HepG2 (cell line): ENCODE measurements around the gene SLC34A3. TPM values are rescaled to one million over a fixed set of nuclear protein-coding genes. Genes with fewer than 3 reads are reported as not detected.

Experiments used
- ARHGAP35 ChIP-seq: sonication (generic); formaldehyde crosslinking; IDR thresholded peaks from 2 replicates; pipeline ENCODE4 v1.9.0; 2022; ENCODE audit warnings: mild to moderate bottlenecking, inconsistent platforms, moderate library complexity, missing genetic modification reagents, borderline replicate concordance
- FOSL2 ChIP-seq: sonication (generic); formaldehyde crosslinking; IDR thresholded peaks from 2 replicates; pipeline ENCODE4 v1.4.0; 2020; ENCODE audit warnings: missing genetic modification reagents
- HOXA5 ChIP-seq: sonication (generic); formaldehyde crosslinking; IDR thresholded peaks from 2 replicates; pipeline ENCODE4 v1.4.0; 2020; ENCODE audit warnings: missing genetic modification reagents
- KDM2A ChIP-seq: sonication (generic); formaldehyde crosslinking; IDR thresholded peaks from 2 replicates; pipeline ENCODE4 v1.4.0; 2020; ENCODE audit warnings: low read depth, missing genetic modification reagents, borderline replicate concordance
- KMT2B ChIP-seq: IDR thresholded peaks from 2 replicates; pipeline ENCODE4 v1.6.1; 2016; ENCODE audit warnings: missing genetic modification reagents, missing compliant biosample characterization
- POLR2G ChIP-seq: fragments of 200-400 bp; formaldehyde crosslinking; IDR thresholded peaks from 2 replicates; pipeline ENCODE4 v1.6.1; 2018; ENCODE audit warnings: mild to moderate bottlenecking, low read depth, low read length, moderate library complexity
- SOX5 ChIP-seq: IDR thresholded peaks from 2 replicates; pipeline ENCODE4 v1.6.1; 2016; ENCODE audit warnings: borderline replicate concordance
- SRSF1 ChIP-seq: fragments of 200-400 bp; formaldehyde crosslinking; optimal IDR thresholded peaks from 2 replicates; pipeline ENCODE3; 2017; ENCODE audit warnings: mild to moderate bottlenecking, low read depth, low read length, moderate library complexity
- ZBTB49 ChIP-seq: sonication (generic); formaldehyde crosslinking; IDR thresholded peaks from 2 replicates; pipeline ENCODE4 v1.4.0; 2020; ENCODE audit warnings: missing genetic modification reagents, borderline replicate concordance
- ZFP82 ChIP-seq: sonication (generic); formaldehyde crosslinking; IDR thresholded peaks from 2 replicates; pipeline ENCODE4 v1.5.1; 2020; ENCODE audit warnings: mild to moderate bottlenecking, missing genetic modification reagents, borderline replicate concordance
- ZFP90 ChIP-seq: sonication (generic); formaldehyde crosslinking; IDR thresholded peaks from 2 replicates; pipeline ENCODE4 v1.8.0; 2022; ENCODE audit warnings: missing genetic modification reagents, mild to moderate bottlenecking, inconsistent platforms, borderline replicate concordance
- ZNF180 ChIP-seq: sonication (generic); formaldehyde crosslinking; IDR thresholded peaks from 2 replicates; pipeline ENCODE4 v1.4.0; 2020; ENCODE audit warnings: low read depth, missing genetic modification reagents, borderline replicate concordance
- ZNF34 ChIP-seq: sonication (generic); formaldehyde crosslinking; IDR thresholded peaks from 2 replicates; pipeline ENCODE4 v1.4.0; 2020; ENCODE audit warnings: mild to moderate bottlenecking, missing genetic modification reagents, borderline replicate concordance
- ZNF430 ChIP-seq: sonication (generic); formaldehyde crosslinking; IDR thresholded peaks from 2 replicates; pipeline ENCODE4 v1.9.0; 2021; ENCODE audit warnings: mild to moderate bottlenecking, missing genetic modification reagents
- ZNF772 ChIP-seq: sonication (generic); formaldehyde crosslinking; IDR thresholded peaks from 2 replicates; pipeline ENCODE4 v1.5.0; 2020; ENCODE audit warnings: mild to moderate bottlenecking, missing genetic modification reagents
- polyA plus RNA-seq, 8 experiments: library from polyadenylated mRNA; depleted of rRNA in 3 of 8; stranded (reverse) in 7 of 8; unstranded in 1 of 8; fragments of >200 nt; fragmentation: Illumina TruSeq in 4 of 8; extraction: Trizol in 4 of 8; gene quantifications; 2 replicates each; pipeline versions ENCODE4 v1.2.1 to v1.2.3, GENCODE V29; 2011 to 2016; ENCODE audit warnings: low read depth in 4 of 8, missing spikeins in 1 of 8, mixed read lengths in 1 of 8; ENCODE audit not compliant: insufficient read depth in 1 of 8
- total RNA-seq, 5 experiments: library from RNA; depleted of rRNA; stranded (reverse); fragments of >200 nt; fragmentation: Illumina TruSeq; extraction: Trizol; gene quantifications; 2 replicates each; pipeline ENCODE4 v1.2.3, GENCODE V29; 2016; ENCODE audit warnings: low read depth in 1 of 5
- TF ChIP-seq, protein P1 (sequence below): sonication (generic); formaldehyde crosslinking; IDR thresholded peaks from 2 replicates; pipeline ENCODE4 v1.5.0; 2020; ENCODE audit warnings: missing genetic modification reagents
- TF ChIP-seq, protein P2 (sequence below): sonication (generic); formaldehyde crosslinking; IDR thresholded peaks from 2 replicates; pipeline ENCODE4 v1.5.0; 2020; ENCODE audit warnings: mild to moderate bottlenecking, missing genetic modification reagents
- TF ChIP-seq, protein P3 (sequence below): sonication (generic); formaldehyde crosslinking; IDR thresholded peaks from 2 replicates; pipeline ENCODE4 v1.9.0; 2021; ENCODE audit warnings: missing genetic modification reagents, mild to moderate bottlenecking, borderline replicate concordance
- TF ChIP-seq, protein P4 (sequence below): sonication (generic); formaldehyde crosslinking; IDR thresholded peaks from 2 replicates; pipeline ENCODE4 v1.5.1; 2020; ENCODE audit warnings: mild to moderate bottlenecking, missing genetic modification reagents, borderline replicate concordance
- TF ChIP-seq, protein P5 (sequence below): sonication (generic); formaldehyde crosslinking; IDR thresholded peaks from 2 replicates; pipeline ENCODE4 v1.8.1; 2023; ENCODE audit warnings: mild to moderate bottlenecking, missing genetic modification reagents, borderline replicate concordance

SLC34A3 gene
- total and polyA plus RNA-seq, 2 of the 13 experiments (the other 11 are each of a cell fraction or from before 2014, with no cell fraction given): 0.07 to 1.0 TPM

DNA sequence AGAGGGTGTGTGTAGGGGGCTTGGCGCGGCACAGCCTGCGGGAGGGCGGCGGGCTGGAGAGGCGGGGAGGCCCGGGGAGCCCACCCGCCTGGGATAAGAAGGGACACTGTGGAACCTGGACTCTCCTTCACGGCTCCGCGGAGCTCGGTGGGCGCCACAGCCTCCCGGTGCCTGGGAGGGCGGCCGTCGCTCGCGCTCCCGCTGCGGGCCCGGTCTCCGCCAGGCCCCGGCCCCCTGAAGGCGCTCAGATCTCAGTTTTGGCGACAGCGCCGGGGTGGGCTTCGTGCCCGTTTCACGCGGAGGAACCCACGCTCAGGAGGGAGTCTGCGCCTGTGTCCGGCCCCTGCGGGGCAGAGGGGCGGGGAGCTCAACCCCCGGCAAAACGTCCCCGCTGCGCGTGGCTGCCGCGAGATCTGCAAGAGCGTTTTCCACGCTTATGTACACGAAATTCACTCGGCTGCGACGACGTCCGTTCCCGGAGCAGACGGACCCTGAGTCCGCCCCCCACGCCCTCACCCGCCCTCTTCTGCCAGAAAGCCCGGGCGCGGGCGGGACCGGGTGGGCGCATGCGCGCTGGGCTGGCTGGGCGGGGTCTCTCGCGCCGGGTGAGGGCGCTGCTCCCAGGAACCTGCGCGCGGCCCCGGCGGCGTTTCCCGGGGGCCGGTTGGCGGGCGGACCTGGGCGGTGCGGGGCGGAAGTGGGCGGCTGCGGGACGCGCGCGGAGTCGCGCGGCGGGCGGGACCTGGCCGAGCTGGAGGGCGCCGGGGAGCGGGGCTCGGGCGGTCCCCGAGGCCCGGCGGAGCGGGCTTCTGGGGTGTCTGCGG lies 24.1 kb downstream of the SLC34A3 start, which contains the start of gene NELFB (continued):
- TF ChIP-seq, protein P1, sequence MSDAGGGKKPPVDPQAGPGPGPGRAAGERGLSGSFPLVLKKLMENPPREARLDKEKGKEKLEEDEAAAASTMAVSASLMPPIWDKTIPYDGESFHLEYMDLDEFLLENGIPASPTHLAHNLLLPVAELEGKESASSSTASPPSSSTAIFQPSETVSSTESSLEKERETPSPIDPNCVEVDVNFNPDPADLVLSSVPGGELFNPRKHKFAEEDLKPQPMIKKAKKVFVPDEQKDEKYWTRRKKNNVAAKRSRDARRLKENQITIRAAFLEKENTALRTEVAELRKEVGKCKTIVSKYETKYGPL (CRISPR knock-in tag): no peak
- TF ChIP-seq ZNF180 (CRISPR knock-in tag) (no peak), SRSF1 (no peak), ZNF34 (no peak), ARHGAP35 (CRISPR knock-in tag) (peak; percentile 50; the same call in 1 of the 2 replicates), ZFP90 (CRISPR knock-in tag) (peak; percentile 53; the same call in 1 of the 2 replicates), KDM2A (0 out of 2 replicates have a peak, but pooled peaks have one; percentile 18), ZNF772 (no peak), FOSL2 (CRISPR knock-in tag) (peak; percentile 42), ZBTB49 (CRISPR knock-in tag) (no peak), HOXA5 (CRISPR knock-in tag) (peak; percentile 52; the same call in 1 of the 2 replicates), POLR2G (peak; percentile 88), ZNF430 (CRISPR knock-in tag) (peak; percentile 87), KMT2B (no peak), ZFP82 (CRISPR knock-in tag) (no peak), SOX5 (CRISPR knock-in tag) (peak; percentile 21; the same call in 1 of the 2 replicates)
- TF ChIP-seq, protein P2, sequence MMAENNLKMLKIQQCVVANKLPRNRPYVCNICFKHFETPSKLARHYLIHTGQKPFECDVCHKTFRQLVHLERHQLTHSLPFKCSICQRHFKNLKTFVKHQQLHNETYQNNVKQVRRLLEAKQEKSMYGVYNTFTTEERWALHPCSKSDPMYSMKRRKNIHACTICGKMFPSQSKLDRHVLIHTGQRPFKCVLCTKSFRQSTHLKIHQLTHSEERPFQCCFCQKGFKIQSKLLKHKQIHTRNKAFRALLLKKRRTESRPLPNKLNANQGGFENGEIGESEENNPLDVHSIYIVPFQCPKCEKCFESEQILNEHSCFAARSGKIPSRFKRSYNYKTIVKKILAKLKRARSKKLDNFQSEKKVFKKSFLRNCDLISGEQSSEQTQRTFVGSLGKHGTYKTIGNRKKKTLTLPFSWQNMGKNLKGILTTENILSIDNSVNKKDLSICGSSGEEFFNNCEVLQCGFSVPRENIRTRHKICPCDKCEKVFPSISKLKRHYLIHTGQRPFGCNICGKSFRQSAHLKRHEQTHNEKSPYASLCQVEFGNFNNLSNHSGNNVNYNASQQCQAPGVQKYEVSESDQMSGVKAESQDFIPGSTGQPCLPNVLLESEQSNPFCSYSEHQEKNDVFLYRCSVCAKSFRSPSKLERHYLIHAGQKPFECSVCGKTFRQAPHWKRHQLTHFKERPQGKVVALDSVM: no peak; the same call in 1 of the 2 replicates
- TF ChIP-seq, protein P3, sequence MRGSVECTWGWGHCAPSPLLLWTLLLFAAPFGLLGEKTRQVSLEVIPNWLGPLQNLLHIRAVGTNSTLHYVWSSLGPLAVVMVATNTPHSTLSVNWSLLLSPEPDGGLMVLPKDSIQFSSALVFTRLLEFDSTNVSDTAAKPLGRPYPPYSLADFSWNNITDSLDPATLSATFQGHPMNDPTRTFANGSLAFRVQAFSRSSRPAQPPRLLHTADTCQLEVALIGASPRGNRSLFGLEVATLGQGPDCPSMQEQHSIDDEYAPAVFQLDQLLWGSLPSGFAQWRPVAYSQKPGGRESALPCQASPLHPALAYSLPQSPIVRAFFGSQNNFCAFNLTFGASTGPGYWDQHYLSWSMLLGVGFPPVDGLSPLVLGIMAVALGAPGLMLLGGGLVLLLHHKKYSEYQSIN: no peak
- TF ChIP-seq, protein P4, sequence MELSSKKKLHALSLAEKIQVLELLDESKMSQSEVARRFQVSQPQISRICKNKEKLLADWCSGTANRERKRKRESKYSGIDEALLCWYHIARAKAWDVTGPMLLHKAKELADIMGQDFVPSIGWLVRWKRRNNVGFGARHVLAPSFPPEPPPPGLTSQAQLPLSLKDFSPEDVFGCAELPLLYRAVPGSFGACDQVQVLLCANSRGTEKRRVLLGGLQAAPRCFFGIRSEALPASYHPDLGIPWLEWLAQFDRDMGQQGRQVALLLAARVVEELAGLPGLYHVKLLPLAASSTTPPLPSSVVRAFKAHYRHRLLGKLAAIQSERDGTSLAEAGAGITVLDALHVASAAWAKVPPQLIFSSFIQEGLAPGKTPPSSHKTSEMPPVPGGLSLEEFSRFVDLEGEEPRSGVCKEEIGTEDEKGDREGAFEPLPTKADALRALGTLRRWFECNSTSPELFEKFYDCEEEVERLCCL (CRISPR knock-in tag): no peak
- TF ChIP-seq, protein P5, sequence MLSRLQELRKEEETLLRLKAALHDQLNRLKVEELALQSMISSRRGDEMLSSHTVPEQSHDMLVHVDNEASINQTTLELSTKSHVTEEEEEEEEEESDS (CRISPR knock-in tag): no peak
